C4-2B (cell line): Measurements from ENCODE around the gene RAF1.

Source experiments
- CTCF ChIP-seq: fragments of 450-650 bp; conservative IDR thresholded peaks from 2 replicates; pipeline ENCODE4 v1.5.1; 2017; ENCODE audit warnings: mild to moderate bottlenecking
- ZFX ChIP-seq: fragments of 450-650 bp; IDR thresholded peaks from 2 replicates; pipeline ENCODE4 v1.6.1; 2017

DNA sequence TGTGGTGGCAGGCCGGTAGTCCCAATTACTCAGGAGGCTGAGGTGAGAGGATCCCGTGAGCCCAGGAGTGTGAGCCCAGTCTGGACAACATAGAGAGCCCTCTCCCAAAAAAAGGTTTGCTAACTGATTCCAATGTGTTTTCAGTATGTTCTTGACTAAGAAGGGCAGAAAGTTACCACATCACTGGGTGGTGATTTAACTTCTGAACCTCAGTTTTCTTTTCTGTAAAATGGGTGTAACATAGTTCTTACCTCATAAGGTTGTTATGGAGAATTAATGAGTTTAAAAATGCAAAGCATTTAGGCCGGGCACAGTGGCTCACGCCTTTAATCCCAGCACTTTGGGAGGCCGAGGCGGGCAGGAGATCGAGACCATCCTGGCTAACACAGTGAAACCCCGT is 28.5 kb upstream of the RAF1 start:
- TF ChIP-seq CTCF (no peak), ZFX (no peak)
